Mesendoderm (in vitro differentiated cells): ENCODE results near the gene CDK11A.

Experiments used
- DNase-seq: peaks from one replicate; pipeline ENCODE4 v3.0.0; 2013
- H2AK5ac ChIP-seq: 2 replicates; pipeline ENCODE4 v1.6.1; 2013; ENCODE audit warnings: low read length, inconsistent platforms
- H2BK120ac ChIP-seq: 2 replicates; pipeline ENCODE4 v1.6.1; 2013; ENCODE audit warnings: low read depth, mild to moderate bottlenecking, low read length, moderate library complexity, mixed read lengths
- H2BK15ac ChIP-seq: replicated peaks from 2 replicates; pipeline ENCODE4 v1.6.1; 2013; ENCODE audit warnings: low read depth, mild to moderate bottlenecking, moderate library complexity
- H2BK5ac ChIP-seq: 2 replicates; pipeline ENCODE4 v1.6.1; 2013; ENCODE audit warnings: low read length, inconsistent platforms
- H3K18ac ChIP-seq: 2 replicates; pipeline ENCODE4 v1.6.1; 2013; ENCODE audit warnings: mild to moderate bottlenecking, low read length, mixed read lengths
- H3K23ac ChIP-seq: one replicate; pipeline ENCODE4 v1.6.1; 2013; ENCODE audit warnings: low read length
- H3K27ac ChIP-seq: 2 replicates; pipeline ENCODE4 v1.5.1; 2013; ENCODE audit warnings: low read depth, mild to moderate bottlenecking, inconsistent platforms, low read length, moderate library complexity
- H3K27me3 ChIP-seq: 2 replicates; pipeline ENCODE4 v1.6.1; 2013; ENCODE audit warnings: low read length, control low read depth, mild to moderate bottlenecking, inconsistent platforms; ENCODE audit not compliant: insufficient read depth, poor library complexity
- H3K36me3 ChIP-seq: 2 replicates; pipeline ENCODE4 v1.6.1; 2013; ENCODE audit warnings: low read length, inconsistent platforms; ENCODE audit not compliant: control insufficient read depth, insufficient read depth
- H3K4ac ChIP-seq: one replicate; pipeline ENCODE4 v1.6.1; 2013; ENCODE audit warnings: low read depth, mild to moderate bottlenecking, low read length, moderate library complexity
- H3K4me1 ChIP-seq: 2 replicates; pipeline ENCODE4 v1.6.1; 2013; ENCODE audit warnings: low read depth, low read length, inconsistent platforms; ENCODE audit not compliant: control insufficient read depth
- H3K4me2 ChIP-seq: 2 replicates; pipeline ENCODE4 v1.6.1; 2013; ENCODE audit warnings: low read length
- H3K4me3 ChIP-seq: 2 replicates; pipeline ENCODE4 v1.5.1; 2013; ENCODE audit warnings: mild to moderate bottlenecking, low read length
- H3K56ac ChIP-seq: one replicate; pipeline ENCODE4 v1.6.1; 2013; ENCODE audit warnings: low read length
- H3K79me1 ChIP-seq: 2 replicates; pipeline ENCODE4 v1.6.1; 2013; ENCODE audit warnings: low read length, inconsistent platforms
- H3K79me2 ChIP-seq: 2 replicates; pipeline ENCODE4 v1.6.1; 2013; ENCODE audit warnings: mild to moderate bottlenecking, low read length; ENCODE audit not compliant: control insufficient read depth, insufficient read depth
- H3K9ac ChIP-seq: 2 replicates; pipeline ENCODE4 v1.6.1; 2013; ENCODE audit warnings: low read length, inconsistent platforms
- H4K5ac ChIP-seq: one replicate; pipeline ENCODE4 v1.6.1; 2013; ENCODE audit warnings: low read length
- H4K8ac ChIP-seq: one replicate; pipeline ENCODE4 v1.6.1; 2013; ENCODE audit warnings: low read depth, mild to moderate bottlenecking, control low read depth, low read length, moderate library complexity
- WGBS: extraction: QIAGEN DNeasy Blood & Tissue Kit; methylation state at CpG from one replicate; pipeline ENCODE4 v1.1.7; 2013; ENCODE audit warnings: low lambda C conversion rate, missing lambda C conversion rate; ENCODE audit not compliant: insufficient coverage; ENCODE audit errors: extremely low coverage; 5-methylcytosine and 5-hydroxymethylcytosine counted together

CDK11A gene

DNA sequence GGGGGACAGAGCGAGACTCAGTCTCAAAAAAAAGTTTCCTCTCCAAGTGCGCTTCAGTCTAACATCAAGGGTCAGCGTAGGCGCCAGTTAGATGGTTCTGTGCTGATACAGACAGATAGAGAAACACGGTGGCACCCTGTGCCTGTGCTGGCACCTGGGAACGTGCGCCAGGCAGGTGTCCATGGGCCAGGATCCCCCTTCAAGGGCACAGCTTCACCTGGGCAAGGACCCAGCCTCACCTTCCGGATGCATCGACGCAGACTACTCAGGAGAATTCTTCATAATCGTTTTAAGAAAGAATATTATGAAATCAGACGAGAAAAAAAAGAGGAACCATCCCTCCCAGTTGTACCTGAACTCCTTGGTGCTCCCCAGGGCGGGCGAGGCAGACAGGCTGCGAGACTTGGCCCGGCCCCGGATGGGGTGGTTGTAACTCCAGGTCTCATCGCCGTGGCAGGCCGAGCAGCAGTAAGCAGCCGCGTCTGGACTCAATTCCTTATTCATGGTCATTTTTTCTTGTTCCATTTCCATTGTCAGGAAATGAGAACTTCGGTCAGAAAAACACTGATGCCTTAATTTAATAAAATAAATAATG is 40.8 kb upstream of the CDK11A start:
- H3K56ac ChIP-seq: no peak overlapping the region
- no CpG with 5 or more reads among the region's 23 CpGs for WGBS

DNA sequence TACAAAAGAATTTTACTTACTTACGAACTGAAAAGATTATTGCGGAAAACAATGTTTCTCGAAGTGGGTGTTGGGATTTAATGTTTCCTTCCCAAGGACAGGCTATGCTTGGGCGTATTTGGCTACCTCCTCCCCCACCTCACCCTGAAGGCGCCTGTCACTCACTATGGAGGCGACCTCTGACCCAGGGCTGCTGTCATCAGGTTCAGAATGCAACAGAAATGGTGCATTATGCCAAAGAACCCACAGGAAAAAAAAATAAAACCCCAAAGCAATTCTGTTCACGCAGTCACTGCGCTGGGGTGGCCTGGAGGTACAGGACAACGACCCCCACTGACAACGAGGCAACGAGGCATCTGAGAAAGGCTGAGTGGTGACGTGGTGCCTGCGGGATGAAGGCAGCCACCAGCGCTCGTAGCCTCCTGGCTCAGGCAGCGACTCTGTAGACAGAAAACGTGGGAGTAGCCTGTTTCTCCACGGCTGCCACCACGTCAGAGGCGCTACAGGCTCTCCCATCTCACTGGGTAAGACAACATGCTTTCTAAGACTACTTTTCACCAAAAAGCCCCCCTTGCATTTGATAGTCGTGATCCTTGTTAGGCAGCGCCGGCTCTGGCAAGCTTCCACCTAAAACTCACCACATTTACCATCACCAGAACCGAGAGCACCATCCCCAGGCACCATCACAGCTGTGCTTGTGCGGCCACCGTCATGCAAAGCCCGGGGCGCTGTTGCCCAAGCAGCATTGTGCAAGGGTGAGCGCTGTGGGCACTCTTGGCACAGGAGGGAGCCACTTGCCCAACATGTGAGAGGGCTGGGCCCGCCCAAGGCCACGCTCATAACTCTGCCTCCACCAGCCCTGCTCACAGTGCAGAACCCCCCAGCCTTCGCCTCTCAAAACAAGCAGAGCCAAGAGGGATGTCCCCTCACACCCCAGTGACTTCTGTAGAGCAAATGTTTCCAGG is 39.8 kb upstream of the CDK11A start:
- Histone ChIP-seq H2BK15ac (no peak overlapping the region), H3K4me1 (no peaks in the 10 kb centered on the region), H3K23ac (no peak overlapping the region), H3K18ac (no peak overlapping the region), H2AK5ac (no peak overlapping the region), H3K4ac (no peak overlapping the region), H3K4me2 (no peak overlapping the region), H3K9ac (no peak overlapping the region), H2BK120ac (no peak overlapping the region), H4K8ac (no peak overlapping the region), H3K79me1 (peaks cover 10% of the 10 kb centered on the region), H3K27me3 (no peaks in the 10 kb centered on the region), H3K79me2 (peaks cover 19% of the 10 kb centered on the region), H3K56ac (no peak overlapping the region), H3K27ac (no peak overlapping the region), H3K4me3 (no peak overlapping the region), H2BK5ac (no peak overlapping the region), H4K5ac (no peak overlapping the region), H3K36me3 (no peaks in the 10 kb centered on the region)
- no peak for DNase-seq
- no CpG with 5 or more reads among the region's 32 CpGs for WGBS

More for the DNA sequence above, 40.8 kb upstream of the CDK11A start:
- Histone ChIP-seq H4K8ac (no peak overlapping the region), H3K4me1 (no peaks in the 10 kb centered on the region), H3K9ac (no peak overlapping the region), H3K4me3 (no peak overlapping the region), H4K5ac (no peak overlapping the region), H3K79me1 (peaks cover 10% of the 10 kb centered on the region), H3K27me3 (no peaks in the 10 kb centered on the region), H3K4me2 (no peak overlapping the region), H2BK120ac (no peak overlapping the region), H3K4ac (no peak overlapping the region), H3K27ac (no peak overlapping the region), H3K36me3 (no peaks in the 10 kb centered on the region), H2BK5ac (no peak overlapping the region), H3K18ac (no peak overlapping the region), H3K23ac (no peak overlapping the region), H3K79me2 (peaks cover 21% of the 10 kb centered on the region), H2BK15ac (no peak overlapping the region), H2AK5ac (no peak overlapping the region)
- no peak for DNase-seq

DNA sequence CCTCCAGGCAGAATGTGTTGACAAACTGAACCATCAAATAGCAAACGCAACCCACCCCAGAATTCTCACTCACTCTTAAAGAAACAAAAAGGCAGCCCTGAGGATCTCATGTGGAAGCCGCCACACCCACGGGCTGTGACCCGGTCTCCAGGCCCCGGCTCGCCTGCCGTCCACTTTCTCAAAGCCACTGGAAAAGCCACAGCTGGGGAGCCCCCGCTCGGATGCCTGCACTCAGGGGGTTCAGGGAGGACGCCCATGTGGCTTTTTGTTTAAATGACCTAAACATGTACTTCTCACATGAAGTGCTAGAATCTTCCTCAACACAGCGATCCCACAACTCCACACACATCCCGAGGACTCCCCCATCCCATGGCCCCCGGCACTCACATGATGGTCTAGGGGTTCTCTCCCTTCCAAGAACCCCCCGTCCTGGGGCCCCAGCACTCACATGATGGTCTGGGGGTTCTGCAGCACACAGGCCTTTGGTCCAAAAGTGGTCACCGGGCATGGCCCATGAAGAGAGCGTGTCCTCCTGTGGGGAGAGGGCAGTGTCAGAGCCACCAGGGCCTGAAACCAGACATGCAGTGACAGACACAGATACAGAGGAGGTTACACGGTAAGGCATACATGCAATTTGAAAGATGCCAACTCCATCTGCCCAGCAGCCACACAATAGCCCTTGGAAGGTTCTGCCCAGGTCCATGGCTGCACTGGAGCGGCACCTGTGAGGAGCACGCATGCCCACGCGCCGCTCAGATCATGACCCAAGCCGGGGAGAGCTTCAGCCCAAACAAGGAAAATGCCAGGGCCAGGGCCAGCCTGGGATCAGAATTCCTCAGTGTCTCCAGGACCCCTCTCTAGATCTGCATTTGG is 37.6 kb upstream of the CDK11A start:
- H3K9ac ChIP-seq: no peak overlapping the region
- peaks cover 4% of the 10 kb centered on the region for H3K79me1 ChIP-seq
- no peak overlapping the region for H4K5ac ChIP-seq
- H2AK5ac ChIP-seq: no peak overlapping the region
- peaks cover 2% of the 10 kb centered on the region for H3K79me2 ChIP-seq
- no peaks in the 10 kb centered on the region for H3K27me3 ChIP-seq
- no peak overlapping the region for H3K56ac ChIP-seq
- H3K4me2 ChIP-seq: no peak overlapping the region
- no peak overlapping the region for H3K4me3 ChIP-seq
- H2BK15ac ChIP-seq: no peak overlapping the region
- H2BK5ac ChIP-seq: no peak overlapping the region
- no peak overlapping the region for H2BK120ac ChIP-seq
- H3K23ac ChIP-seq: no peak overlapping the region
- no peak overlapping the region for H3K4ac ChIP-seq
- no peaks in the 10 kb centered on the region for H3K36me3 ChIP-seq
- H3K4me1 ChIP-seq: no peaks in the 10 kb centered on the region
- H3K18ac ChIP-seq: no peak overlapping the region
- no CpG with 5 or more reads among the region's 23 CpGs for WGBS
- H3K27ac ChIP-seq: no peak overlapping the region
- H4K8ac ChIP-seq: no peak overlapping the region
- DNase-seq: no peak

DNA sequence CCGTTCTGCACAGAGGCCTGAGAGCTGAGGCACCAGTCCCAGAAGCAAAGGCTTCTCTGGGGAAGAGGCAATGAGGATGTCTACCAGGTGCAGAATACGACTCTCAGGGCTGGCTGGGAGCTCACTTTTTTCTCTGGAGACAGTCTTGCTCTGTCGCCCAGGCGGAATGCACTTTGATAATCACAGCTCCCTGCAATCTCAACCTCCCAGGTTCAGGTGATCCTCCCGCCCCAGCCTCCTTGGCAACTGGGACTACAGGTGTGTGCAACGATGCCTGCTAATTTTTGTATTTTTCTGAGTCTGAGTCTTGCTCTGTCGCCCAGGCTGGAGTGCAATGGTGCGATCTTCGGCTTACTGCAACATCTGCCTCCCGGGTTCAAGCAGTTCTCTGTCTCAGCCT is 36.6 kb upstream of the CDK11A start:
- no peak overlapping the region for H3K4me2 ChIP-seq

DNA sequence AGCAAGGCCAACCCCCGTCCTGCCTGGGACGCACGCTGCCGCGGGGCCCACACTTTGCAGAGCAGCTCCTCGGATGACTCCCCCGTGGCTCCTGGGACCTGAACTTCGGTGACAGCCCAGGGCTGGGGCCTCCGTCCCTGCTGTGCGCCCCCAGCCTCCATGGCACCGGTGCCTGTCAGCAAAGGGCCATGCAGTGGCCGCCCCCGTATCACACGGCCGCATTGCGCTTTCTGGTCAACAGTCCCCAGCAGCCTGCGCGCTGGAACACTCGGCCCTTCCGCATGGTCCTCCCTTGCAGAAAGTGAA is 36.1 kb upstream of the CDK11A start:
- peaks cover 4% of the 10 kb centered on the region for H3K79me1 ChIP-seq
- no peak overlapping the region for H3K56ac ChIP-seq
- no CpG with 5 or more reads among the region's 20 CpGs for WGBS
- H3K4me2 ChIP-seq: no peak overlapping the region
- H2AK5ac ChIP-seq: no peak overlapping the region
- H3K79me2 ChIP-seq: no peaks in the 10 kb centered on the region
- H3K4me3 ChIP-seq: no peak overlapping the region
- no peak overlapping the region for H3K9ac ChIP-seq
- H3K23ac ChIP-seq: no peak overlapping the region
- no peaks in the 10 kb centered on the region for H3K4me1 ChIP-seq
- H3K4ac ChIP-seq: no peak overlapping the region
- H4K8ac ChIP-seq: no peak overlapping the region
- DNase-seq: no peak
- no peaks in the 10 kb centered on the region for H3K27me3 ChIP-seq
- H2BK120ac ChIP-seq: no peak overlapping the region
- H3K27ac ChIP-seq: no peak overlapping the region
- H2BK5ac ChIP-seq: no peak overlapping the region
- H2BK15ac ChIP-seq: no peak overlapping the region
- H4K5ac ChIP-seq: no peak overlapping the region
- no peak overlapping the region for H3K18ac ChIP-seq
- peaks cover 3% of the 10 kb centered on the region for H3K36me3 ChIP-seq

More for the DNA sequence above, 36.6 kb upstream of the CDK11A start:
- Histone ChIP-seq H3K4me1 (no peaks in the 10 kb centered on the region), H3K23ac (no peak overlapping the region), H4K8ac (no peak overlapping the region), H3K27me3 (no peaks in the 10 kb centered on the region), H4K5ac (no peak overlapping the region), H3K4me3 (no peak overlapping the region), H2BK15ac (no peak overlapping the region), H3K36me3 (peaks cover 3% of the 10 kb centered on the region), H2BK120ac (no peak overlapping the region), H2BK5ac (no peak overlapping the region), H2AK5ac (no peak overlapping the region), H3K27ac (no peak overlapping the region), H3K4ac (no peak overlapping the region), H3K18ac (no peak overlapping the region), H3K9ac (no peak overlapping the region), H3K79me2 (no peaks in the 10 kb centered on the region), H3K56ac (no peak overlapping the region), H3K79me1 (peaks cover 4% of the 10 kb centered on the region)
- no peak for DNase-seq
- no CpG with 5 or more reads among the region's 10 CpGs for WGBS
